HEK293T (cell line): ENCODE measurements around the gene SH3RF2.

Experiments used
- CTCF ChIA-PET: fragments of 350-600 bp; formaldehyde crosslinking; extraction: SDS; loops from one replicate; lab custom pipeline; 2021; ENCODE audit warnings: antibody characterized with exemption, inconsistent platforms; lab: Yijun Ruan, JAX
- POLR2A ChIA-PET: fragments of 350-600 bp; formaldehyde crosslinking; extraction: SDS; loops from one replicate; lab custom pipeline; 2020; ENCODE audit warnings: antibody characterized with exemption, inconsistent platforms; lab: Yijun Ruan, JAX
- DNase-seq: peaks from one replicate; pipeline ENCODE4 v3.0.0; 2012; ENCODE audit warnings: mixed read lengths; ENCODE audit errors: extremely low spot score
- ARNT ChIP-seq: fragments of 450-650 bp; IDR thresholded peaks from 2 replicates; pipeline ENCODE4 v1.6.1; 2017; ENCODE audit warnings: mild to moderate bottlenecking
- BHLHE40 ChIP-seq: fragments of 450-650 bp; IDR thresholded peaks from 2 replicates; pipeline ENCODE4 v1.6.1; 2016; ENCODE audit warnings: mild to moderate bottlenecking, moderate library complexity, borderline replicate concordance
- CTBP1 ChIP-seq: fragments of 450-650 bp; IDR thresholded peaks from 2 replicates; pipeline ENCODE4 v1.6.1; 2016; ENCODE audit warnings: borderline replicate concordance
- ELF4 ChIP-seq: fragments of 450-650 bp; IDR thresholded peaks from 2 replicates; pipeline ENCODE4 v1.6.1; 2017; ENCODE audit warnings: antibody characterized with exemption
- FOXA1 ChIP-seq: fragments of 450-650 bp; IDR thresholded peaks from 2 replicates; pipeline ENCODE4 v1.6.1; 2016; ENCODE audit warnings: mild to moderate bottlenecking
- FOXK2 ChIP-seq: fragments of 450-650 bp; IDR thresholded peaks from 2 replicates; pipeline ENCODE4 v1.6.1; 2016; ENCODE audit warnings: mild to moderate bottlenecking
- FOXM1 ChIP-seq: fragments of 450-650 bp; IDR thresholded peaks from 2 replicates; pipeline ENCODE4 v1.6.1; 2017; ENCODE audit warnings: mild to moderate bottlenecking, borderline replicate concordance
- HDGF ChIP-seq: fragments of 450-650 bp; IDR thresholded peaks from 2 replicates; pipeline ENCODE4 v1.6.1; 2017; ENCODE audit warnings: antibody characterized with exemption, borderline replicate concordance
- L3MBTL2 ChIP-seq: fragments of 450-650 bp; conservative IDR thresholded peaks from 2 replicates; pipeline ENCODE4 v1.6.1; 2016; ENCODE audit warnings: mild to moderate bottlenecking
- LEF1 ChIP-seq: fragments of 450-650 bp; IDR thresholded peaks from 2 replicates; pipeline ENCODE4 v1.6.1; 2017; ENCODE audit warnings: mild to moderate bottlenecking, borderline replicate concordance
- NFRKB ChIP-seq: fragments of 450-650 bp; IDR thresholded peaks from 2 replicates; pipeline ENCODE4 v1.6.1; 2016; ENCODE audit warnings: mild to moderate bottlenecking, moderate library complexity
- PKNOX1 ChIP-seq: fragments of 450-650 bp; IDR thresholded peaks from 2 replicates; pipeline ENCODE4 v1.6.1; 2016
- SP1 ChIP-seq: fragments of 450-650 bp; IDR thresholded peaks from 2 replicates; pipeline ENCODE4 v1.6.1; 2017
- SUZ12 ChIP-seq: fragments of 450-650 bp; IDR thresholded peaks from 2 replicates; pipeline ENCODE4 v1.6.1; 2016; ENCODE audit warnings: mild to moderate bottlenecking
- TARDBP ChIP-seq: fragments of 450-650 bp; IDR thresholded peaks from 2 replicates; pipeline ENCODE4 v1.6.1; 2016
- ZNF384 ChIP-seq: fragments of 450-650 bp; IDR thresholded peaks from 2 replicates; pipeline ENCODE4 v1.6.1; 2016

SH3RF2 gene

GRCh38 chr5:145941448-145942130 lies 5.2 kb downstream of the SH3RF2 start:
- ChIA-PET POLR2A (no interaction called here), CTCF (interaction anchor here (0.8 to 1.0 kb wide), 2 partner anchors 12 to 100 kb away, joined by 3 read pairs; no protein-coding TSS in a partner anchor)
- DNase-seq = no peak
- no peak for TF ChIP-seq BHLHE40
- TF ChIP-seq HDGF = no peak
- TF ChIP-seq CTBP1 = no peak
- no peak for TF ChIP-seq ELF4
- no peak for TF ChIP-seq SP1
- TF ChIP-seq ARNT = no peak
- TF ChIP-seq FOXK2 = no peak
- no peak for TF ChIP-seq NFRKB
- no peak for TF ChIP-seq TARDBP
- TF ChIP-seq LEF1 = no peak
- no peak for TF ChIP-seq FOXA1
- TF ChIP-seq ZNF384 = no peak

GRCh38 chr5:145942201-145942600 lies 5.8 kb downstream of the SH3RF2 start:
- ChIA-PET POLR2A (interaction anchor here (2.1 kb wide), 1 partner anchor 107 kb away, joined by 8 read pairs; the partner anchor contains the start of gene PRELID2), CTCF (interaction anchor here (0.7 to 0.8 kb wide), 2 partner anchors 11 to 261 kb away, joined by 3 read pairs; no protein-coding TSS in a partner anchor)
- TF ChIP-seq FOXK2 = no peak
- no peak for TF ChIP-seq ELF4
- no peak for TF ChIP-seq FOXM1
- no peak for TF ChIP-seq BHLHE40
- no peak for TF ChIP-seq ARNT
- TF ChIP-seq TARDBP = no peak
- TF ChIP-seq HDGF = no peak
- TF ChIP-seq ZNF384 = no peak
- TF ChIP-seq SUZ12 = no peak
- no peak for TF ChIP-seq CTBP1
- no peak for TF ChIP-seq L3MBTL2
- no peak for TF ChIP-seq FOXA1
- no peak for TF ChIP-seq PKNOX1
- no peak for TF ChIP-seq SP1
- TF ChIP-seq LEF1 = no peak
- TF ChIP-seq NFRKB = no peak
- DNase-seq = no peak

- CTCF ChIA-PET = interaction anchor here (0.7 kb wide), 2 partner anchors 56 to 260 kb away, joined by 3 read pairs; no protein-coding TSS in a partner anchor
- DNase-seq = no peak
Observed at GRCh38 chr5:145942749-145943148, 6.4 kb downstream of the SH3RF2 start.

DNA sequence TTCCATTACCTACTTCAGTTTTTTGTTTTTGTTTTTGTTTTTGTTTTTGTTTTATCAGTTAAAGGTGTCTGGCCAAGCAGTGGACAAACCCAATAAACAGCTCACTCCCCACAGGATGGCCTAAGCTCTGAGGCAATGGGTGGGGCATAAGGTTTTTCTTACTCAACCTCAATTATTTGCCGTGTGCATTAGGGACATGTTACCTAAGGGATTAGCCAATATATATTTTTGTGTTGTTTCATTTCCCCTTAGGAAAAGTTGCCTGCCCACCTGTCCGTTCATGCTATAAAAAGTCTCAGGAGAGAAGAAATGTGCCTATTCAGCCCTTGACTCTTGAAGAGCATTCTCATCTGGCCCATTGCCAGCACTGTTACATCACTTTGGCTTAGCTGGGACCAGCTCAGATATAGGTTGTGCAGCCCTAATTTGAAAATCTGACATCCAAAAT lies 7.3 kb downstream of the SH3RF2 start:
- ChIA-PET CTCF (interaction anchor here (1.0 kb wide), 2 partner anchors 27 to 36 kb away, joined by 3 to 4 read pairs; no protein-coding TSS in a partner anchor), POLR2A (interaction anchor here (0.9 to 2.1 kb wide), 2 partner anchors 14 to 109 kb away, joined by 3 to 8 read pairs; partner anchors contain the start of gene PRELID2)
- DNase-seq = no peak
- TF ChIP-seq BHLHE40 (no peak), CTBP1 (no peak), FOXK2 (no peak), FOXA1 (no peak), ARNT (no peak), SP1 (no peak), HDGF (no peak), LEF1 (no peak), PKNOX1 (no peak), ELF4 (no peak)

More at GRCh38 chr5:145942749-145943148, 6.4 kb downstream of the SH3RF2 start:
- TF ChIP-seq PKNOX1 (no peak), ARNT (no peak), TARDBP (no peak), FOXM1 (no peak), ELF4 (no peak), LEF1 (no peak), FOXK2 (no peak), NFRKB (no peak), L3MBTL2 (no peak), HDGF (no peak), SUZ12 (no peak), ZNF384 (no peak), FOXA1 (no peak)
- POLR2A ChIA-PET = interaction anchor here (2.1 kb wide), 1 partner anchor 108 kb away, joined by 8 read pairs; the partner anchor contains the start of gene PRELID2

DNA sequence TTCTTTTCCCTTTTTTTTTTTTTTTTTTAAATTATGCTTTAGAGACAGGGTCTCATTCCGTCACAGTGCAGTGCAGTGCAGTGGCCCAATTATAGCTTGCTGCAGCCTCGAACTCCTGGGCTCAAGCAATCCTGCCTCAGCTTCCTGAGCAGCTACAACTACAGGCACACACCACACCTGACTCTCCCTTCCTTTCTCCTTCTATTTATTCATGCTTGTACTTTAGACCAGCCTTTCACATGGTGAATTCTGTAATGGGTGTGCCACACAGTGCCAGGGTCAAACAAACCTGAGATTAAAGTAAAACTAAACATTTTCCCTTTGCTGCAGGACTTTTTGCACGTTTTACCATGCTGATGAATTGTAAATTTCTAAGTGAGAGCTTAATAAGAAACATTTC lies 8.0 kb downstream of the SH3RF2 start:
- ChIA-PET POLR2A (interaction anchor here (0.9 to 3.7 kb wide), 3 partner anchors 8 to 109 kb away, joined by 3 to 27 read pairs (median 8); partner anchors contain the start of genes PRELID2 and SH3RF2), CTCF (interaction anchor here (1.0 kb wide), 1 partner anchor 28 kb away, joined by 3 read pairs; no protein-coding TSS in a partner anchor)
- TF ChIP-seq FOXM1 (no peak), FOXK2 (no peak), BHLHE40 (no peak), L3MBTL2 (no peak), LEF1 (no peak), NFRKB (no peak), CTBP1 (no peak), ARNT (no peak), TARDBP (no peak), ZNF384 (no peak), SUZ12 (no peak), HDGF (no peak), SP1 (no peak), PKNOX1 (no peak), ELF4 (no peak), FOXA1 (no peak)
- DNase-seq = no peak
